Stimulated activated CD4-positive, alpha-beta T cell treated with anti-CD3 and anti-CD28 coated beads, Interleukin-1b, Interleukin-23, amount 100 ng/mL, for 1 hour (primary cell): ENCODE measurements around the gene TRIM10.

ENCODE experiments used
- DNase-seq, 2 donors: peaks; one replicate each; pipeline ENCODE4 v3.0.0-alpha.2; 2020; ENCODE audit warnings: low read depth in 2 of 2

Gene TRIM10, protein sequence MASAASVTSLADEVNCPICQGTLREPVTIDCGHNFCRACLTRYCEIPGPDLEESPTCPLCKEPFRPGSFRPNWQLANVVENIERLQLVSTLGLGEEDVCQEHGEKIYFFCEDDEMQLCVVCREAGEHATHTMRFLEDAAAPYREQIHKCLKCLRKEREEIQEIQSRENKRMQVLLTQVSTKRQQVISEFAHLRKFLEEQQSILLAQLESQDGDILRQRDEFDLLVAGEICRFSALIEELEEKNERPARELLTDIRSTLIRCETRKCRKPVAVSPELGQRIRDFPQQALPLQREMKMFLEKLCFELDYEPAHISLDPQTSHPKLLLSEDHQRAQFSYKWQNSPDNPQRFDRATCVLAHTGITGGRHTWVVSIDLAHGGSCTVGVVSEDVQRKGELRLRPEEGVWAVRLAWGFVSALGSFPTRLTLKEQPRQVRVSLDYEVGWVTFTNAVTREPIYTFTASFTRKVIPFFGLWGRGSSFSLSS

DNA sequence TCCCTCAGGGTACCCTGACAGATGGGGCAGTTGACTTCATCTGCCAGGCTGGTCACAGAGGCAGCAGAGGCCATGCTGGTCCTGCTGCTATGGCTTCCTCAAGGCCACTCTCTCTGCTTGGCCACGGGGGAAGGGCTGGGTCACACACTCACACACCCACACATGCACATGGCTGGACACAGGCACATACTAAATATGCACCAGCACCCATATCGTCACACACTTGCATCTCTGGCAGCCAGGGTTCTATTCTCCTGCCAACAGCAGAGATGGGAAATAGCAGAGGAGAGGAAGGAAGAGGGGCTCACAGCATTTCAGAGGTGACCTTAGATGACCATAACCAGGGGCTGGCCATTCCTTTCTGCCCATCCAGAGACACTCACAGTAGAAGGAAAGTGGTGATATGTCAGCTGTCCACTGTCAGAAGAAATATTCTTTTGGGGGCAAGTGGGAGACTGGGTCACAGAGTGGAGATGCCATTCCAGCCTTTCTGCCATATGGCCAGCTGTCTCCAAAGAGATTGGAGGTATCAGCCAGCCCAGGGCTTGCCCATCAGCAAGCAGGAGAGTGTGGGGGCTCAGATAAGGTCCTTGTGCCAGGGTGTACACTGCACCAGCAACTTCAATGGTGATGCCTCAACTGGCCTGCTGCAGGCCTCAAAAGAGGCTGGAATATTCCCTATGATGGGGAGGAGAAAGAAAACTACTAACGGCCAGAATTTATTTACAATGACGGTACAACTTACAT, at the start of gene TRIM10:
TRIM10 (minus strand) TSS at position 427 of the 747 bp plus-strand sequence; CDS start at position 74, 353 bp downstream.
- DNase-seq, result no peak

DNA sequence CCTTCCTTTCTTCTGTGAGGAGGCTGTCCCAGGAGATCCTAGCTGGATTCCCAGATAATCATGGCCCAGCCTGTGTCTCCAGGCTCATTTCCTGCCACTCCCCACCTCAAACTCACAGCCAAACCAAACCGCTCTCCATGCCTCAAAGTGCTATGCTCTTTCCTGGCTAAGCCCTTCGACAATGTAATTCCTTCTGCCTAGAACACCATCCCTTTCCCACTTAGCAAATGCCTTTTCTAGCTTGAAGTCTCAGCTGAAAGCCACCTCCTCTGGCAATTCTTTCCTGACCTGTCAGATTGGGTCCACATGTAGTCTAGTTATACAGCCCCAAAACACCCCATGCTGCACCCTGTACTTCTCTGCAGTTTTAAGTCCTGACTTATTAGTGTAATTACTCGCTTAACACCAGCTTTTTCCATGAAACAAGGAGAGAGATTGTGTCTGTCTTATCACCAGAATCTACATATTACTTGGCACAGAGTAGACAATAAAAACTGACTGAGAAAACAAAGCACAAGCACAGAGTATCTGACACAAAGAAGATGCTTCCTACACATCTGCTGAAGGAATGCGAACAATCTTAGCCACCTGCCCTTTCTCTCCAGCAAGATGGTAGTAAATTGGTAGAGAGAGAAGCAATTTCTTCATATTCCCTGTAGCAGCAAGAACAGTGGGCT, 46.7 kb upstream of the TRIM10 start:
- DNase-seq, result no peak

DNA sequence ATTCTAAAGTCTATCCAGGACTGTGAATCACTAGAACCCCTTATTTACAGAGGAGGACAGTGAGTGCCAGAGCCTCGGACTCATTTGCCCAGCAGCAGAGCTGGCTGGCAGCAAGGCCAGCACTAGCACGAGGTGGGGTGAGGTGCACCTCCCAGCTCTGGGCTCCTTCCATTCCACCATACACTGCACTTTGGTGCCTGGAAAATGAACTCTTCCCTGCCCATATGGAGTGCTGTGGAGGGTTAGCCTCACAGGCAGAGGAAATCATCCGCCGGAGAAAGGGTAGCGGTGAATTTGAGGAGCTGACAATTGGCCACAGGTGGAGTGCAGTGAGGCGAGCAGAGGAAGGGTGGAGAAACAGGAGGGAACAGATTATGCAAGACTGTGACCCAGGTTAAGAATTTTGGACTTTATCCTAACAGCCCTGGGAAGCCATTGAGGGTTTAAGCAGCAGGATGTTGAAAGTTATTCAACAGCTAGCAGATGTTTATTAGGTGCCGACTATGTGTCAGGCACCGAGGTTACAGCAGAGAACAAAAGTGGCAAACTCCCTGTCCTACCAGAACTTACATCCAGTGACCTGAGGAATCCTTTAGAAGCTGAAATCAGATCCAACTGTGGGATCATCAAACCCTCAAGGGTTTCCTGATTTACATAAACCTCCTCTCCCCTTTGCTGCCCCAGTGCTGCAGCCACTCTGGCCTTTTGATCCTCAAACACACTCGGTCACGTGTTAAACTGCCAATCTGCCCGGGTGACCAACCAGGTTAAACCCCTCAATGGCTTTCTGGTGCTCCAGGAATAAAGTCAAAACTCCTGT, 46.0 kb upstream of the TRIM10 start:
- DNase-seq, result no peak

DNA sequence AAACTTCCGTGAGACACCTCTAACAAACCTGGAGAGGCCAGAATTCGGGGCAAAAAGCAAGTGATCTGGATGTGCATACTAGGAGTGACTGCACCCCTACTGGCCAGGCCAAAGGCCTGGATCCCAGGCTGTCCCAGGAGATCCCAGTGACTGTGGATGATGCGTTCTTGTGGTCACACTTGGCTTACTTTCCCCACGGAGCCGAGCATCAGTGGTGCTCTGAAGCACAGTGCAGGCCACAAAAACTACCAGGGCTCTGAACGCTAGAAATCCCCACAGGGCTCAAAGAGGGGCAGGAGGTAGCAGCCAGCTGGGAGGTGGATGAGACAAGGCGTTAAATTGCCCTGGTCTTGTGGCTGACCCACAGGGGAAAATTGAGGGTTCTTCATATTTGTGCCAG, 45.1 kb upstream of the TRIM10 start:
- DNase-seq, result no peak

DNA sequence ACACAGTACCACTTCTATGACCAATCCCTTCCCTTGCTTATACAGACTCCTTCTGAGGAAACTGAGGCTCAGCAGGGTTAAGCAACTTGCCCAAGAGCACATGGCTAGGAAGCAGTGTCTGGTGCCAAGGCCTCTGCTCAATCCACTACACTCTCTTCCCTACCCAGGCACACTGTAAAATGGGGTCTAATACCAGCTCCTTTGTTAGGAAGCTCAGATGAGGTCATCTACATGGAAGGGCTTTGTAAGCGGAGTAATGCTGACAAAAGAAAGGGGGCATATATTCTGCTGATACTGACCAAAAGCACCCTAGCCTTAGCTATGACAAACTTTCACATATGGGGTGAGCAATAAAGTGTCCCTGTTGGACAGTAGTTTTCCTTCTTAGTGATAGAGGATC, 43.1 kb upstream of the TRIM10 start:
- no peak for DNase-seq

DNA sequence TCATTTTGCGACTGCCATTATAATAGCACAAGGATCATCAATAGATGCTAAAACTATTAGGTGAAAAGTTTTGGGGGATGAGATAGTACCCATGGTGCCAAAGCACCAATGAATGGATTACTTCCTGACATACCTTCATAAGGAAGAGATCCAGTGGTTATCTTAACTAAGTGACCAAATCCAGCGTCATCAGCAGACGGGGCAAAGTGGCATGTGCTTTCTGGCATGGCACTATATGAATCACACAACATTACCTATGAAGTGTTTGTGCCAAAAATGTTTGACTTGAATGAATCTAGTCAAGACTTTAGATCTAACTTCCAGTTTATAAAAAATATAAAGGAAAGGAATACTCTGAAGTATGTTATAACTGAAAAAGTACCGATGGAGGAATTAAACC, 41.4 kb upstream of the TRIM10 start:
- DNase-seq, result no peak

DNA sequence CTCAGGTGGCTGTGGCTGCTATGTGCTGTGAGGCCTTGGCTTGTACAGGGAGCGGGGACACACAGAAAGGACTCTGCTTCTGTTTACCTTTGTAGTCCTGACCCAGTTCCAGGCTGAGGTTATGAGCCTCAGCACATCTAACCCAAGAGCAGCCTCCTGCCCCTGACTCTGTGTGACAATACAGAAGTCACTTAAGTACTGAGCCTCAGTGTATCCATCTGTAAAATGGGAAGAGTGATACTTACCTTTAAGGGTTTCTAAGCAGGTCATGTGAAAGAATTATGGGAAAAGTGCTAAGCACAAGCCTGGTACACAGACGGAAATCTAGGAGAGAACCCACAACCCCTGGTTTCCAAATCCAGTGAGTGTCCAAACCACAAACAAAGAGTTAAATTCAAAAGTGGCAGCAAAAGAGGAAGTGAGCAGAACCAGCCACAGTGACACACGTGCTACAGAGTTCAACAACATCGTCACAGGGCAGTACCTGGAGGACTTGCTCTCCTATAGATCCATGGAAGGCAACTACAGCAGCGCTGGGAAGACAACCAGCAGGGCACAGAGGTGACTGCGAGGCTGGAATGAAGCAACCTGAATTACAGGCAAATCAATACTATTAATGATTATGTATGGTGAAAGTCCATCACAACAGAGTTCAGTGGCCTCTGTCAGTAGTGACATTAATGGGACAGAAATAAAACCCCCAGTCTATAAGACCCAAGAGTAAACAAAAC, 39.7 kb upstream of the TRIM10 start:
- no peak for DNase-seq

DNA sequence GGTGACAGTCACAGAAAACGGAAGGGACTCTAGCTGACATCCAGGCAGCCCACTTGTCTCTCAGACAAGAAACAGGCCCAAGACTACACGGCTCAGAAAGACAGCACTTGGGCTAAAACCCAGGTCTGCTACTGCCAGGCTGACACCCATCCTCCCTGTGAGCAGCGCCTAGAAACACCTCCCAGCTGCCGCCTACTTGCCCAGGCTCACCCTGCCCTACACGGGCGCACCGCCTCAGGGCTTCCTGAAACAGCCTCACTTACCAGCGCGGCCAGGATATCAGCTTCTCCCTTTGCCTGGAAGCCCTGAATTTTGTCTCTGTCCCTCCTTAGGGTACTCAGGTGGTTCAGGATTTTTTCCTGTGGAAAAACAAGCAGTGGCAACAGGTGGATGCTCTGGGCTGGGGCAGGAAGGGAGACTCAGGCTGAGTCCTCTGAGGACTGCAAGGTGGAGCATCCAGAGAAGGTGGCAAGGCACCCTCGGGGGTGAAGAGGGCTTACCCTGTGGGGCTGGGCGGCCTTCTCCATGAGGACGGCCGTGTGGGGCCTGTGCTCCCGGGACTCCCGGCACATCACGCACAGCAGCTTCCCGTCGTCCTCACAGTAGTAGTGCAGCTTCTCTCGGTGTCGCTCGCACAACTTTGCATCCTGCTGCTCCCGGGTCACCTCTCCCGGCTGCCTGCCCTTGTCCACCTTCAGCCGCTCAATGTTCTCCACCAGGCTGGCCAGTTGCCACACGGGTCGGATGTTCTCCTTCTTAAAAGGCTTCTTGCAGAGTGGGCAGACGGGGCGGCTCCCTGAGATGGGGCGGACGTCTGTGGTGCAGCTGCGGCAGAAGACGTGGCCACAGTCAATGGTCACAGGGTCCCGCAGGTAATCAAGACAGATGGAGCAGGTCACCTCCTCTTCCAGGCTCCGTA, 37.4 kb upstream of the TRIM10 start:
- DNase-seq, result no peak

DNA sequence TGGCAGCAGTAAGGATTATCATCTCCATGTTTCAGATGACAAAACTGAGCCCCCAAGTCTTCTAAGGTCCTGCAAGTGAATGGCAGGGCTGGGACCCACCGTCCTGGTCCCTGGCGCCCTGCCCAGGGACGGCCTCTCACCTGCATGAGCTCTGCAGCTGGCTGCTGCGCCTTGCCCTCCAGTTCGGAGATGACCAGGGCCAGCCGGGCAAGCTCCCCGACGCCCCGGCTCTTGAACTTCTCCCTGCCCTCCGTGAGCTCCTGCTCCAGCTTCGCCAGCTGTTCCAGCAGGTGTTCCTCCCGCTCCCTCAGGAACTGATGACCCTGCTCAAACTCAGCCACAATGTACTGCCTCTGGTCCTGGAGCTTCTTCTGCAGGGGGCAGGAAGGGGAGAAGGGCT, 35.4 kb upstream of the TRIM10 start:
- no peak for DNase-seq

DNA sequence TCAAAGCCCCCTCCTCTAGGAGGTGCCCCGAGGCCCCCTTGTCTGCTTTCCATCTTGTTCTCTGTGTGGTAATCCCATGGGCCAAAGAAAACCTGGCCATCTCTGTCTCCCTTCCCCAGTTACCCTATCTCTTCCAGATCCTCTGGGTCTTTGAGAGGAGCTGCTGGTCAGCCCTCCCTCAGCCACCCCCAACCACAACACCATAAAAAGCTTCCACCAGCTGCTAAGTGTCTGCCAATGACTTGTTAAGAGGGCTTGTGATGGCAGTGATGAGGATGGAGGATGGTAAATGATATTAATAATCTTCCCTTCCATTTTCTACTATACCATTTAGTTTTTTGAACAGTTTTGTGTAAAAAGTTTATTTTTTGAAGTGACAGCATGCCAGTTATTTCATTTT, 34.9 kb upstream of the TRIM10 start:
- DNase-seq, result no peak

DNA sequence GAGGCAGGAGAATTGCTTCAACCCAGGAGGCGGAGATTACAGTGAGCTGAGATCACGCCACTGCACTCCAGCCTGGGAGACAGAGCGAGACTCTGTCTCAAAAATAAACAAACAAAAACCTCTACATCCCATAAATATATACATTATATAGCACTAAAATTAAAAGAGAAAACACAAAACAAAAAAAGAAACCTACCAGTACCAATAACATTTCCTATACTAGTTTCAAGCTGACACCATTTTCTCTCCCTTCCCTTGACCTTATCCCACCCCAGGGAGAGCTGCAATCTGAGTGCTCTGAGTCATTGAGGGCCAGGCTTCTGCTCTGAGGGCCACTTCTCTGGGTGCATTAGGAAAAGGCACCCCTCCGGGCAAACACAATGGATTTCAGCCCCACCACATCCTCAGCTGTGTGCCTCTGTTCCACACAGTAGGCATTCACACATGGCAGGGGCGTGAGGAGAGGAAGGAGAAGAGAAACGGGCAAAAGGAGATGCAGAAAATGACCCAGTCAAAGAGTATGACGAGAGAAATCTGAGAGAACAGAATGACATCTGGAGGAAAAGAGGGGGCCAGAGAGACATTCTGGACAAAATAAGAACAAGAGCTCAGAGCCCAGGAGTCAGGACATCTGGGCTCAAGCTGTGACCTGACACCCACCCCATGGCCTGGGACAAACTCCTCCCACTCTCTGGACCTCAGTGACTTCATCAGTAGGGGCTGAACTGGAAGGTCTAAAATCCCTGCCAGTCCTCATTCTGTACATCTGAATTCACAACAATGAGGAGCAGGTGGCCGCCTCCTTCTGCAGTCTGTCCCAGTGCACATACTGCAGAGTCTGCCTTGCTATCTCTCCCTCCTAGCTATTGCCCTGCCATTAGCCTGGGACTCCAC, 34.0 kb upstream of the TRIM10 start:
- DNase-seq, result no peak

DNA sequence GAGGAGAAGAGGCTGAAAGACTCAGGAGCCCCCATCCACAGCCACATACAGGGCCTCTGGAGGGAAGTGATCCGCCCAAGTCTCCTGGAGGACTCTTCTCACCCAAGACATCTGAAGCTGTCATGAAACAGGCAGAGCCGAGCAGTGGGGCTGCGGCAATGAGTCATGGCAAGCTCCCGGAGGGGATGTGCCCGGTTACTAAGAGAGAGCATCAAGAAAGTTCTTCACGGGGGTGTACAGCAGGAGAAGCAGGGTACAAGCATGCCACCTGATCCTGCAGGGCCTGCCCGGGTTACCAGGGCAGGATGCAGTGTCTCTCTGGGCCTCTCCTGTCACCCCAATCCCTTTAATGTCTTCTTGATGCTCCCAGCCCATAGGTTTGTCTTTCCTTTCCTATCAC, 31.1 kb upstream of the TRIM10 start:
- DNase-seq, result no peak

DNA sequence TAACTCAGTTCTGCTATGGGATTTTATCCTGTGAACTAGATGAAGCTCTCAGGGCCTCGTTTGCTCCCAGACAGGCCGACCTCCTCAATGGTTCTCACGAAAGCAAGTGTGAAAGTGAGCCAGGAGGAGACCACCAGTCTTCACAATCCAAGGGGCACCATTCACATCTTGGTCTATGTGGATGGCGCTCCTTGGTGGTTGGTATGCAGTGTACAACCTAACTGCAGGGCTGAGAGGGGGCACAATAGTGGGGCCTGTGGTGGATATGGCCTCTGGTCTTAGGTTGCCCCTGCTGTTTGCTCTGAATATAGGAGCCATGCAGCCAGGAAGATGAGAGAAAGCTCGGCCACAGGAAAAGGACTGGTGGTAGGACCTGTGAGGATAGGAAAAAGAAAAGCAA, 27.5 kb upstream of the TRIM10 start:
- no peak for DNase-seq

DNA sequence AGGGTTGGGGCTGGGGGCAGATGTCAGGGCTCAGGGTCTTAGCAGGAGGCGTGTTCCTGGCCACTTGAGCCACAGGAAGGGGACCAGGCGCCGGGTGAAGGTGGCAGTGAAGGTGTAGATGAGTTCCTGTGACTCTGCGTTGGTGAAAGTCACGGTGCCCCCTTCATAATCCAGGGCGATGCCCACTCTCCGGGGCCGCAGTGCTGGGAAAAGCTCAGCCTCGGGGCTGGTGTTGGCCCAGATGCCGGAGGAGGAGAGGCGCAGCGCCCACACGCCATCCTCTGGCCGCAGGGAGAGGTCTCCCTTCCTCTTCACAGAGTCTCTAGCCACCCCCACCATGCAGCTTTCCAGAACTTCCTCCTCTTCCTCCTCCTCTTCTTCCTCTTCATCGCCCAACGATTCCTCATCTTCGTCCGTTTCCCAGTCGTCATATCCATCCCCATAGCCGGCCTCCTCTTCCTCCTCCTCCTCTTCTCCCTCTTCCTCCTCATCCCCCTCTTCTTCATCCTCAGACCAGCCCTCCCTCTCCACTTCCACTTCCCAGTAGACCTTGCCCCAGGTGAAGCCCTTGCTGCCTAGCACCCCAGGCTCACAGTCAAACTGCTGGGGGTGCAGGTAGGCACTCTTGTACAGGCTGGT, 25.0 kb upstream of the TRIM10 start:
- DNase-seq, result no peak

DNA sequence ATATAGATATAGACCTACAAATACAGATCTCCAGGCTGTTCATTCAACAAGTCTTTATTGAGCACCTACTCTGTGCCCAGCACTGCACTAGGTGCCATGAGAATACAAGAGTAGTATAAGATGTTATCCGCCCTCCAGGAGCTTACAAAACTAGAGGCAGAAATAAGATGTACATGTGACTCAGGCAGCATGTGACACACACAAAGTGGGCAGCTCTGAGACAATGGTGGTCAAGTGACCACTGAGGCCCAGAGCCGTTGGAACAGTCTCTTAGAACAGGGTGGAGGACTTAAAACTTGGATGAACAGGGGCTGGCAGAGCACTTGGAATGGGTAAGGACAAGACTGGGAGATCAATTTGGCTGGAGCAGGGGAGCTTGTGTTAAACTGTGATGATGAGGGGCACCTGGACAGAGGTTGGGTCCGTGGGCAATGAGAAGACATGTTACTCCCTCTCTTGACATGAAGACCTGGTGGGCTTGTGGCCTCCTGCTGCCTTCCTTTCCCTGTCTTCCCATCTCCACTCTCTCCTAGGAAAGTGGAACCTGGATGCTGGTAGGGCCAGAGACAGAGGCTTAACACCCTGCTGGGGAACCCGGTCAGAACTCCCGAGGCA, 23.5 kb upstream of the TRIM10 start:
- no peak for DNase-seq

DNA sequence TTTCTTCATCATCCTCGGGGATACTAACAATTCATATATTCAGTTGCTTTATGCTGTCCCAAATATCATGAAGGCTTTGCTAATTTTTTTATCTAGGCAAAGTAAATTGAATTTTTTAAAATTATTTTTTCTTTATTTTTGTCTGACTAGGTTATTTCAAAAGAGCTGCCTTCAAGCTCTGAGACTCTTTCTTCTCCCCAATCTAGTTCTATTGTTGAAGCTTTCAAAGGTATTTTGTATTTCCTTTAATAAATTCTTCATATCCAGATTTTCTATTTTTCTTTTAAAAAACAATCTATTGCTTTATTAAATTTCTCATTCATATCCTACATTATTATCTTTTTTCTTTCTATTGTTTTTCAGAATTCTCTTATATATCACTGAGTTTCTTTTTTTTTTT, 19.1 kb upstream of the TRIM10 start:
- no peak for DNase-seq

DNA sequence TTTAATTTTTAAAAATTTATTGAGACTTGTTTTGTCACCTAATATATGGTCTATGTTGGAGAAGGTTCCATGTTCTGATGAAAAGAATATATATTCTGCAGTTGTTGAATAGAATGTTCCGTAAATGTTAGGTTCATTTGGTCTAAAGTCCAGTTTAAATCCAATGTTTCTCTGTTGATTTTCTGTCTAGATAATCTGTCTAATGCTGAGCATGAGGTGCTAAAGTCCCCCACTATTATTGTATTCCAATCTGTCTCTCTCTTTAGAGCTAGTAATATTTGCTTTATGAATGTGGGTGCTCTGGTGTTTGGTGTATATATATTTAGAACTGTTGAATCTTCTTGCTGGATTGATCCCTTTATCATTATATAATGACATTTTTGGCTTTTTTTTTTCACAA, 17.8 kb upstream of the TRIM10 start:
- no peak for DNase-seq

DNA sequence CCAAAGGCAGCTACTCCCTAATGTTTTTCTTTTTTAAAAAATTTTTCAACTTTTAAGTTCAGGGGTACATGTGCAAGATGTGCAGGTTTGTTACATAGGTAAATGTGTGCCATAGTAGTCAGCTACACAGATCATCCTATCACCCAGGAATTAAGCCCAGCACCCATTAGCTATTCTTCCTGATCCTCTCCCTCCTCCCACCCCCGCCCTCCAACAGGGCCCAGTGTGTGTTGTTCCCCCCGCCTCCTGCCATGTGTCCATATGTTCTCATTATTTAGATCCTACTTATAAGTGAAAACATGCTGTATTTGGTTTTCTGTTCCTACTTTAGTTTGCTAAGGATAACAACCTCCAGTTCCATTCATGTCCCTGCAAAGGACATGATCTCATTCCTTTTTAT, 14.8 kb upstream of the TRIM10 start:
- DNase-seq, result no peak
